Gastroesophageal sphincter (tissue), 4 donors: ENCODE measurements around the gene ADIPOR2. TPM values are rescaled to one million over a fixed set of nuclear protein-coding genes. Genes with fewer than 3 reads are reported as not detected.

ENCODE experiments used
- ATAC-seq: fragments of 150-250 bp; one replicate; pipeline ENCODE4 v1.9.1; 2016; ENCODE audit warnings: mild to moderate bottlenecking, moderate library complexity
- H3K27ac ChIP-seq, 4 donors: fragments of 200-600 bp; sonication (generic) in 3 of 4; 1 replicate in 3 of 4; 2 replicates in 1 of 4; pipeline ENCODE4 v1.5.1; 2016 to 2019
- H3K27me3 ChIP-seq: fragments of 200-600 bp; sonication (generic); one replicate; pipeline ENCODE4 v1.5.1; 2019
- H3K36me3 ChIP-seq, 2 donors: fragments of 200-600 bp; sonication (generic); one replicate each; pipeline ENCODE4 v1.5.1; 2019; ENCODE audit warnings: control low read depth in 1 of 2
- H3K4me1 ChIP-seq, 3 donors: fragments of 200-600 bp; sonication (generic); 1 replicate in 2 of 3; 2 replicates in 1 of 3; pipeline ENCODE4 v1.5.1; 2016 to 2019; ENCODE audit warnings: control low read depth in 2 of 3
- H3K4me3 ChIP-seq, 2 donors: fragments of 200-600 bp; sonication (generic); one replicate each; pipeline ENCODE4 v1.5.1; 2019; ENCODE audit warnings: mild to moderate bottlenecking in 1 of 2, moderate library complexity in 1 of 2
- H3K9me3 ChIP-seq, 3 donors: fragments of 200-600 bp; sonication (generic); one replicate each; pipeline ENCODE4 v1.5.1; 2017 to 2019; ENCODE audit warnings: control low read depth in 2 of 3
- EP300 ChIP-seq: sonication (generic); formaldehyde crosslinking; IDR thresholded peaks from one replicate; pipeline ENCODE4 v1.6.1; 2017; ENCODE audit warnings: antibody characterized with exemption, mild to moderate bottlenecking
- POLR2A ChIP-seq, 2 donors: fragments of 450-650 bp; IDR thresholded peaks; one replicate each; pipeline ENCODE4 v1.6.1; 2017; ENCODE audit warnings: antibody characterized with exemption in 2 of 2, mild to moderate bottlenecking in 2 of 2, moderate library complexity in 1 of 2
- POLR2AphosphoS5 ChIP-seq: sonication (generic); formaldehyde crosslinking; IDR thresholded peaks from one replicate; pipeline ENCODE4 v1.6.1; 2017; ENCODE audit warnings: antibody characterized with exemption
- WGBS, 2 donors: methylation state at CpG; one replicate each; pipeline ENCODE4 v1.1.5; 2018; ENCODE audit warnings: low coverage in 1 of 2; 5-methylcytosine and 5-hydroxymethylcytosine counted together
- total RNA-seq, 4 donors: library from RNA; depleted of rRNA; stranded (reverse); fragments of >200 nt; gene quantifications; one replicate each; pipeline ENCODE4 v1.1.0, GENCODE V29; 2016
- TF ChIP-seq, protein P1 (sequence below), 4 experiments: fragments of 200-600 bp in 2 of 4; fragments of 450-650 bp in 2 of 4; sonication (generic) in 1 of 4; IDR thresholded peaks; one replicate each; pipeline ENCODE4 v1.5.1; 2017 to 2019; ENCODE audit warnings: antibody characterized with exemption in 4 of 4, mild to moderate bottlenecking in 2 of 4, moderate library complexity in 2 of 4

Gene ADIPOR2
- total RNA-seq, 4 donors from 2014 or later, result 26.6 to 37.9 (median 33.4) TPM

DNA sequence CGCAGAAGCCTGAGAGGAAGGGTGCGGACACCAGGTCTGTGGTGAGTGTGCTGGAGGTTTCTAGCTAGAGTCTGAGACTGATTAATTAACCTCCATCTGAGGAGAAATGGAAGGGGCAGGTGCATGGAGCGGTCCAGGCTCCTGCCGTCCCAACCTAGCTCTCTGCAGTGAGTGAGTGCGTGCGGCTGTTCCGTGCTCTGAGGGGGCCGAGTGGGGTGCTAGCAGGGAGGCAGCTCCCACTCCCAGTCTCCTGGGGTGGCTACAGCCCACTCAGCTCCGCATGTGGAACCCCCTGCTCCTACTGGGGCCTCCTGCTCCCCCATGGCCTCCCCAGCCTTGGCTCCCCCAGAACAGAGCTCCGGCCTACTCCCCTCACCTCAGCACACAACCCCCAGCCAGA, 132.4 kb downstream of the ADIPOR2 start:
- no peak for TF ChIP-seq POLR2AphosphoS5
- no peak for TF ChIP-seq POLR2A (IDR thresholded peaks at IDR 0.05)
- TF ChIP-seq, protein P1, sequence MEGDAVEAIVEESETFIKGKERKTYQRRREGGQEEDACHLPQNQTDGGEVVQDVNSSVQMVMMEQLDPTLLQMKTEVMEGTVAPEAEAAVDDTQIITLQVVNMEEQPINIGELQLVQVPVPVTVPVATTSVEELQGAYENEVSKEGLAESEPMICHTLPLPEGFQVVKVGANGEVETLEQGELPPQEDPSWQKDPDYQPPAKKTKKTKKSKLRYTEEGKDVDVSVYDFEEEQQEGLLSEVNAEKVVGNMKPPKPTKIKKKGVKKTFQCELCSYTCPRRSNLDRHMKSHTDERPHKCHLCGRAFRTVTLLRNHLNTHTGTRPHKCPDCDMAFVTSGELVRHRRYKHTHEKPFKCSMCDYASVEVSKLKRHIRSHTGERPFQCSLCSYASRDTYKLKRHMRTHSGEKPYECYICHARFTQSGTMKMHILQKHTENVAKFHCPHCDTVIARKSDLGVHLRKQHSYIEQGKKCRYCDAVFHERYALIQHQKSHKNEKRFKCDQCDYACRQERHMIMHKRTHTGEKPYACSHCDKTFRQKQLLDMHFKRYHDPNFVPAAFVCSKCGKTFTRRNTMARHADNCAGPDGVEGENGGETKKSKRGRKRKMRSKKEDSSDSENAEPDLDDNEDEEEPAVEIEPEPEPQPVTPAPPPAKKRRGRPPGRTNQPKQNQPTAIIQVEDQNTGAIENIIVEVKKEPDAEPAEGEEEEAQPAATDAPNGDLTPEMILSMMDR (IDR thresholded peaks at IDR 0.05), result no peak
- no peak for TF ChIP-seq EP300
- Histone ChIP-seq H3K36me3 (no peaks in the 10 kb centered on the region), H3K27ac (no peak overlapping the region), H3K4me1 (peaks cover 0 to 10% (median 0%) of the 10 kb centered on the region in 3 donors), H3K4me3 (no peak overlapping the region), H3K9me3 (no peaks in the 10 kb centered on the region), H3K27me3 (peaks cover 92% of the 10 kb centered on the region)
- 93 to 100% methylated on average over 1 to 10 of the region's 10 CpGs for WGBS, 2 donors
- no peak for ATAC-seq

DNA sequence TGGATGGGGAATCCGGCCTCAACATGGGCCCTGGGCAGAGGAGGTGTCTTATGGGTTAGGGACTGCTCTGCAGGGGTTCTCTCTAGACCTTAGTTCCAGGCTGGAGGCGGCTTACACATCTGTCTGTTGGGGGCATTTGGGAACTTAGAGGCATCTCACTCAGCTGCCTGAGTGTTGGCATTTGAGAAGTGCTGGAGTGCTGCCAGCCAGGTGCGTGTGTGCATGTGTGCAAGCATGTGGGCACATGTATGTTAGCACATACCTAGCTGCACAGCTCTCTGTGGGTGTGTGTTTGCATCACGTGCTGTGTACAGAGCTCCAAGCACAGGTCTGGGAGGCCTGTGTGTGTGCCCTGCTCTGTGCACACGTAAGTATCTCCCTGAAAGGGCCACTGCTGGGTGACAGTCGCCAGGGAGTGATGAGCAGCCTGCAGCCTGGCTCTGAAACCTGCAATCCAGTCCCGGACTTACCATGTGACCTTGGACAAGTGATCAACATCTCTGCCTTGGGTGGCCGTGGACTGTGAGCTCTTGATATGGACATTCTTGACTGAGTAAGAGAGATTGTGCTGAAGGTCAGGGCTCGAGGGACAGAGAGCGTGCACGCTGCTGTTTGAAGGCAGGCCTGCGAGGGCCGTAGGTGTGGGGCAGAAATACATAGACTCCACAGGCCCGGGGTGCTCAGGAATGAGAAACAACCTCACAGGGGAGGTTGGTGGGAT, 134.7 kb downstream of the ADIPOR2 start:
- ATAC-seq, result no peak
- no peaks in the 10 kb centered on the region for H3K36me3 ChIP-seq
- H3K4me1 ChIP-seq, result peaks cover 0 to 4% (median 0%) of the 10 kb centered on the region in 3 donors
- WGBS, 2 donors, result 78 to 80% methylated on average over 3 to 4 of the region's 14 CpGs
- peaks cover 94% of the 10 kb centered on the region for H3K27me3 ChIP-seq
- TF ChIP-seq EP300 (no peak), POLR2A (IDR thresholded peaks at IDR 0.05) (no peak), POLR2AphosphoS5 (no peak)
- TF ChIP-seq, protein P1 (IDR thresholded peaks at IDR 0.05), result no peak
- H3K27ac ChIP-seq, result no peak overlapping the region
- no peaks in the 10 kb centered on the region for H3K9me3 ChIP-seq
- H3K4me3 ChIP-seq, result no peak overlapping the region

DNA sequence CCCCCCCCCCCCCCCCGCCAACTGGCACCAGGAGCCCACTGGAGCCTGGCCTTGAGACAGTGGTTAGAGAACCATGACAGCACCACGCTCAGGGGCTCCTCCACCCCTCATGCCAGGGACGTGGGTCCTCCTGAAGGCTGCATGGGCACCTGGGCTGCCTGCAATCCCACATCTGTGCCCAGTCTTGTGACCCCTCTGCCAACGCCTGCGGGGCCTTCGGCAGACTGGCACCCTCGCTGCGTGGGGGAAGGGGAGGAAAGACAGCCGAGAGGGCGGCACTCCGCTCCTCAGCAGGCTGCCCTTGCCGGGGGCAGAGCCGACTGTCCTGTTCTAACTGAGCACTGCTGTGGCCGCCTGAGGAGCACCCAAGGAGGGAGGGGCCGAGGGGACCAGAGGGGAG, 135.5 kb downstream of the ADIPOR2 start:
- H3K4me1 ChIP-seq, result no peaks in the 10 kb centered on the region
- H3K4me3 ChIP-seq, result no peak overlapping the region
- WGBS, 2 donors, result 80% methylated on average over 1 of the region's 15 CpGs; no CpG with 5 or more reads in 1 of the 2 donors
- peaks cover 94% of the 10 kb centered on the region for H3K27me3 ChIP-seq
- TF ChIP-seq POLR2AphosphoS5 (no peak), POLR2A (IDR thresholded peaks at IDR 0.05) (no peak), EP300 (no peak)
- TF ChIP-seq, protein P1 (IDR thresholded peaks at IDR 0.05), result no peak
- H3K36me3 ChIP-seq, result no peaks in the 10 kb centered on the region
- H3K27ac ChIP-seq, result no peak overlapping the region
- H3K9me3 ChIP-seq, result no peaks in the 10 kb centered on the region
- ATAC-seq, result no peak

DNA sequence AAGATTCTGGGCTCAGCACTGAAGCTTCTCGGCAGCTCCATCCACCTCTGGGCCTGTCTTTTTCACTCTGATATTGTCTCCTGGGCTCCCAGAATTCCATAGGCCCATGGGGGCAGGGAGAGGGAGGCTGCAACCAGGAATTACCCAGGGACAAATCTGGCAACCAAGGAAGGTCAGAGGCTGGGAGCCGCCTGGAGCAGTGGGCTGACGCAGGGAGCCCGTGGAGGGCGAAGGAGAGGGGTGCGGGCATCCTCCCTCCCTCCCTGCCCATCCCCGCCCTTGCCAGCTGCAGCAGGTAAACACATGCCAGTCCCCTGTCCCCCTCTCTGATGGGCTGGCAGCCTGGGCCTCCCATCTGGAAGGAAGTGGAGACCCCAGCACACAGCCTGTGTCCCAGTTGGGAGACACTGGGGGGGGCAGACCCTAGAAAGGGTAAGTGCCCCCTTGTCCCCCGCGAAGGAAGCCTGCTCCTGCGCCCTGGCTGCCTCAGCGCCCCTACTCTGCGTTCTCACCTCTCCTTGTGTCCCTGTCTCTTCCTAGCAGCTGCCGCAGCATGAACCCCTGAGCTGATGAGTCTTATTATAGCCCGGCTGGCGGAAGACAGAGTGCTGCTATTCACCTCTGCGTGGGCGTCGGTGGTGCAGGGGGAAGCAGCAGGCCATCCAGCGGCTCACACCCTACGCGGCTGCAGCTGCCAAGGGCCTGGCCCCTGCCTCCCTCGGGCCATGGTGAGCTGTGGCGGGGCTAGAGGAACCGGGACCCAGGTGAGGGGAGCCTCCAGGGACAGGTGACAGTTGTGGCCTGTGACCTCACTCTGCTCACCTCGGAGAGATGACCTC, 136.2 kb downstream of the ADIPOR2 start:
- H3K9me3 ChIP-seq, result no peaks in the 10 kb centered on the region
- H3K27ac ChIP-seq, result no peak overlapping the region
- H3K36me3 ChIP-seq, result no peaks in the 10 kb centered on the region
- no peak for ATAC-seq
- H3K4me1 ChIP-seq, result no peaks in the 10 kb centered on the region
- H3K27me3 ChIP-seq, result peaks cover 94% of the 10 kb centered on the region
- TF ChIP-seq POLR2AphosphoS5 (no peak), POLR2A (IDR thresholded peaks at IDR 0.05) (no peak), EP300 (no peak)
- TF ChIP-seq, protein P1 (IDR thresholded peaks at IDR 0.05), result no peak
- 72 to 87% methylated on average over 3 to 8 of the region's 25 CpGs for WGBS, 2 donors
- no peak overlapping the region for H3K4me3 ChIP-seq
